Endothelial cell of umbilical vein (primary cell): ENCODE measurements around the gene UBAC1.

Experiments used
- CTCF ChIP-seq, 2 donors: IDR thresholded peaks; 1 replicate in 1 of 2; 2 replicates in 1 of 2; pipeline ENCODE4 v1.5.1; 2011; ENCODE audit warnings: low read length in 2 of 2, mild to moderate bottlenecking in 2 of 2, moderate library complexity in 2 of 2, control low read depth in 1 of 2, inconsistent platforms in 1 of 2, low read depth in 1 of 2; ENCODE audit not compliant: insufficient read depth in 1 of 2; ENCODE audit errors: extremely low read depth in 1 of 2
- EZH2 ChIP-seq: IDR thresholded peaks from 2 replicates; pipeline ENCODE4 v1.6.1; 2012; ENCODE audit warnings: borderline replicate concordance, low read depth, mild to moderate bottlenecking, moderate library complexity, low read length, inconsistent platforms; ENCODE audit not compliant: severe bottlenecking
- JUN ChIP-seq: IDR thresholded peaks from 2 replicates; pipeline ENCODE4 v1.6.1; 2011; ENCODE audit warnings: borderline replicate concordance, low read depth; ENCODE audit not compliant: insufficient read length, insufficient read depth
- MYC ChIP-seq: IDR thresholded peaks from one replicate; pipeline ENCODE4 v1.6.1; 2011; ENCODE audit warnings: mild to moderate bottlenecking, low read depth, low read length
- POLR2A ChIP-seq: IDR thresholded peaks from 2 replicates; pipeline ENCODE4 v1.6.1; 2012; ENCODE audit warnings: low read depth, mild to moderate bottlenecking, control low read depth, low read length
- POLR2AphosphoS5 ChIP-seq: IDR thresholded peaks from 2 replicates; pipeline ENCODE4 v1.6.1; 2012; ENCODE audit warnings: low read depth, mild to moderate bottlenecking, control low read depth, low read length, moderate library complexity; ENCODE audit not compliant: insufficient read depth
- TF ChIP-seq, protein P1 (sequence below): IDR thresholded peaks from 2 replicates; pipeline ENCODE4 v1.6.1; 2011; ENCODE audit not compliant: insufficient read depth, insufficient read length

DNA sequence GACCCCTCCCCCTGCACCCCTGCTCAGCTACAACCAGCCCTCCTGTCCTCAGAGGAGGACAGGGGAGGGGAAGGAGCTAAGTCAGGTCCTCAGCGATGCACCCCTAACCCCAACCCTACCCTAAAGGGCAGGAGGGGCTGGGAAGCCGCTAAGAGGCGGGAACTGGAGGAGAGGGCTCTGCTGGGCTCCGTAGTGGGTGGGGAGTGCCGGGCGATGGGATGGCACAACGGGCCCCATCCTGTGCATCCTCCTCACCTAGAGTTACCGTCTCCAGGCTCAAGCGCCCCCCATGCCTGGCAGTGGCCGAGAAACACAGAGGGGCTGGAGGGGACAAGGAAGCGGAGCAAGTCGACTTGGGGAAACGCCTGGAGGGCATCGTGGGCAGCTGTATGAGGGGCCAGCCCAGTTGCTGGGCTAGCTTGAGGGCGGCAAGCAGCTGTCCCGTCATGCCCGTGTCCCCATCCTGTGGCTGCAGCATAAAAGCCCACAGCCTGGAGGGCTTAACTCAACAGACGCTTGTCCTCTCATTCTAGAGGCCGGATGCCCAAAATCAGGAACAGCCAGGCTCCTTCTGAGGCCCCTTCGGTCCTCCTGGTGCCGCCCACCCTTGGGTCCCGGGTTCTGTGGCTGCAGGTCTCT, 23.0 kb upstream of the UBAC1 start:
- no peak for TF ChIP-seq CTCF (IDR thresholded peaks at IDR 0.05; ENCODE audit: extremely low read depth in 1 of 2, insufficient read depth in 1 of 2, low read depth in 1 of 2, low read length in 2 of 2)
- TF ChIP-seq EZH2: no peak
- TF ChIP-seq, protein P1, sequence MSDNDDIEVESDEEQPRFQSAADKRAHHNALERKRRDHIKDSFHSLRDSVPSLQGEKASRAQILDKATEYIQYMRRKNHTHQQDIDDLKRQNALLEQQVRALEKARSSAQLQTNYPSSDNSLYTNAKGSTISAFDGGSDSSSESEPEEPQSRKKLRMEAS: no peak
- no peak for TF ChIP-seq POLR2A
- no peak for TF ChIP-seq JUN
- no peak for TF ChIP-seq MYC
- TF ChIP-seq POLR2AphosphoS5: no peak
